HG03354 (cell line): ENCODE data around the gene TARS3.

Experiments
- ATAC-seq: cut with Tn5 transposase; IDR thresholded peaks from one replicate; pipeline ENCODE4 v1.9.1; 2021; ENCODE audit warnings: mild to moderate bottlenecking; ENCODE audit not compliant: unreplicated experiment, poor library complexity, severe bottlenecking

TARS3 gene

GRCh38 chr15:101612676-101613075 lies 111.6 kb downstream of the TARS3 start:
- no peak for ATAC-seq

GRCh38 chr15:101611580-101612299 lies 112.5 kb downstream of the TARS3 start:
- no peak for ATAC-seq

GRCh38 chr15:101611007-101611406 lies 113.3 kb downstream of the TARS3 start:
- ATAC-seq, result no peak

GRCh38 chr15:101610611-101611000 lies 113.7 kb downstream of the TARS3 start:
- no peak for ATAC-seq

GRCh38 chr15:101609742-101610610 lies 114.3 kb downstream of the TARS3 start:
- no peak for ATAC-seq

GRCh38 chr15:101608201-101608600 lies 116.1 kb downstream of the TARS3 start:
- no peak for ATAC-seq

GRCh38 chr15:101607108-101607507 lies 117.2 kb downstream of the TARS3 start:
- no peak for ATAC-seq

- no peak for ATAC-seq
These were observed 120.0 kb downstream of the TARS3 start for GRCh38 chr15:101604124-101604874.
